Prostate gland (tissue), 2 donors: ENCODE measurements around the gene IP6K2.

ENCODE experiments used
- POLR2AphosphoS5 ChIP-seq: sonication (generic); formaldehyde crosslinking; IDR thresholded peaks from one replicate; pipeline ENCODE4 v1.6.1; 2017; ENCODE audit warnings: antibody characterized with exemption
- TF ChIP-seq, protein P1 (sequence below), 4 experiments: fragments of 200-600 bp in 2 of 4; fragments of 450-650 bp in 2 of 4; sonication (generic) in 2 of 4; IDR thresholded peaks; 1 replicate in 3 of 4; 2 replicates in 1 of 4; pipeline ENCODE4 v1.5.1; 2016 to 2019; ENCODE audit warnings: antibody characterized with exemption in 4 of 4, mild to moderate bottlenecking in 2 of 4, moderate library complexity in 2 of 4

DNA sequence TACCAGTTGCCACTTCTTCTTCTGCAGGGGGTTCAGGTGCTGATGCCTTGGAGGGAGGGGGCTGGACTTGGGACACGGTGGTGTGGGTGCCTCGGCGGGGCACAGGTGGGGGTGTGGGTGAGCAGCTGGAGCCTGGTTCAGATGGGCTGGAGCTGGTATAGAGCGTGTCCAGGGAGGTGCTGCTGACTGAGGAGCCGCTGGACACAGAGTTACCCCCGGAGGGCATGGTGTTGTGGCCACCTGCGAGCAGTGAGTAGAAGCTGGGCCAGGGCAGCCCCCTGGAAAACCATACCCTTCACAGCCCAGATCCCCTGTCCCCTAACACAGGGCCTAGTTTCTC is 35.5 kb downstream of the IP6K2 start:
- TF ChIP-seq, protein P1, sequence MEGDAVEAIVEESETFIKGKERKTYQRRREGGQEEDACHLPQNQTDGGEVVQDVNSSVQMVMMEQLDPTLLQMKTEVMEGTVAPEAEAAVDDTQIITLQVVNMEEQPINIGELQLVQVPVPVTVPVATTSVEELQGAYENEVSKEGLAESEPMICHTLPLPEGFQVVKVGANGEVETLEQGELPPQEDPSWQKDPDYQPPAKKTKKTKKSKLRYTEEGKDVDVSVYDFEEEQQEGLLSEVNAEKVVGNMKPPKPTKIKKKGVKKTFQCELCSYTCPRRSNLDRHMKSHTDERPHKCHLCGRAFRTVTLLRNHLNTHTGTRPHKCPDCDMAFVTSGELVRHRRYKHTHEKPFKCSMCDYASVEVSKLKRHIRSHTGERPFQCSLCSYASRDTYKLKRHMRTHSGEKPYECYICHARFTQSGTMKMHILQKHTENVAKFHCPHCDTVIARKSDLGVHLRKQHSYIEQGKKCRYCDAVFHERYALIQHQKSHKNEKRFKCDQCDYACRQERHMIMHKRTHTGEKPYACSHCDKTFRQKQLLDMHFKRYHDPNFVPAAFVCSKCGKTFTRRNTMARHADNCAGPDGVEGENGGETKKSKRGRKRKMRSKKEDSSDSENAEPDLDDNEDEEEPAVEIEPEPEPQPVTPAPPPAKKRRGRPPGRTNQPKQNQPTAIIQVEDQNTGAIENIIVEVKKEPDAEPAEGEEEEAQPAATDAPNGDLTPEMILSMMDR (IDR thresholded peaks at IDR 0.05) = no peak
- TF ChIP-seq POLR2AphosphoS5 = no peak
